ENCODE results near the gene ITPK1. TPM values are rescaled to one million over a fixed set of nuclear protein-coding genes. Genes with fewer than 3 reads are reported as not detected.

ITPK1 gene
- total and polyA plus RNA-seq, 10 of the 15 experiments (the other 5 are each of a cell fraction or from before 2014, with no cell fraction given): 1.3 to 73.2 (median 27.0) TPM

DNA sequence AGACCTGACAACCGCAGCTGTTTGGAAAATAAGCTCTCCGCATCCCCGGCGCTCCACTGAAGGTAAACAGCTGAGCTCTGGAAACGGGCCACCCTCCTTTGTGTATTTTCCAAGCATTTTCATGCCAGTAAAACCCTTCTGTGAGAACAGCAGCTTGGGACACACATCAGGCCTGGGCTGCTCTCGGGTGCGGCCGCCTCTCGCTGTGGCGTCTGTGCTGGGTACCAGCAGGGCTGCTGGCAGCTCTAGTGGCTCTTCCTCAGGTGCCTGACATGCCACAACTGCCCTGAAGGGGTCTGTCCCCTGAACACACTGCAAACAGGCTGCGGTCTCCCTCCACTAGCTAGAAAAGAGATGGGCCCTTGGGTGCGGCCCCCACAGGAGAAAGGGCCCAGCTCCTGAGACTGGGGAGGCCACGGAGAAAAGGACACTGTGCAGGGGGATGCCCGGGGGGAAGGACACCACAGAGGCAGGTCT, 96.3 kb downstream of the ITPK1 start:
- ATAC-seq (peak; percentile 40), DNase-seq (ENCODE audit: low read depth, low spot score) (no peak), FAIRE-seq (no peak)
- H3K9ac ChIP-seq (ENCODE audit: control insufficient read depth, insufficient read depth, low read length): no peak overlapping the region
- SMC1A ChIA-PET (ENCODE audit: uncharacterized antibody, unreplicated experiment): no interaction called here
- H3K4me3 ChIP-seq: no peak overlapping the region
- in situ Hi-C loops (cut with MboI): no loop called here
- H2AFZ ChIP-seq (ENCODE audit: control insufficient read depth, low read depth, low read length): no peak overlapping the region
- H3K27ac ChIP-seq (ENCODE audit: control insufficient read depth, insufficient read depth): no peak overlapping the region
- CTCF ChIA-PET: no interaction called here
- POLR2A ChIA-PET: no interaction called here
- no peaks in the 10 kb centered on the region for H4K20me1 ChIP-seq (ENCODE audit: control insufficient read depth, insufficient read depth)
- RAD21 ChIA-PET (ENCODE audit: unreplicated experiment): no interaction called here
- peaks cover 0 to 17% of the 10 kb centered on the region in 2 experiments; a peak in 2 of 4 replicates for H3K36me3 ChIP-seq (ENCODE audit: control insufficient read depth in 2 of 2, insufficient read depth in 2 of 2, low read length in 1 of 2)
- no TSS peak for BruUV-seq (replicated peaks)
- H3K27me3 ChIP-seq (replicated peaks in 1 of 2; ENCODE audit: control insufficient read depth in 2 of 2, insufficient read depth in 2 of 2, low read length in 1 of 2): no peaks in the 10 kb centered on the region
- intact Hi-C loops (cut with micrococcal nuclease; ENCODE audit: unreplicated experiment): no loop called here
- TF ChIP-seq FOXM1 (IDR thresholded peaks at IDR 0.05; ENCODE audit: low read depth, low read length) (no peak), SMAD1 (IDR thresholded peaks at IDR 0.05; ENCODE audit: low read depth, partially characterized antibody) (no peak), NBN (IDR thresholded peaks at IDR 0.05) (no peak), BACH1 (IDR thresholded peaks at IDR 0.05; ENCODE audit: borderline replicate concordance) (no peak), JUND (IDR thresholded peaks at IDR 0.05; ENCODE audit: low read depth, low read length) (no peak), HDGF (IDR thresholded peaks at IDR 0.05) (no peak), SUZ12 (IDR thresholded peaks at IDR 0.05; ENCODE audit: unreplicated experiment) (no peak)
- TF ChIP-seq, protein P1, sequence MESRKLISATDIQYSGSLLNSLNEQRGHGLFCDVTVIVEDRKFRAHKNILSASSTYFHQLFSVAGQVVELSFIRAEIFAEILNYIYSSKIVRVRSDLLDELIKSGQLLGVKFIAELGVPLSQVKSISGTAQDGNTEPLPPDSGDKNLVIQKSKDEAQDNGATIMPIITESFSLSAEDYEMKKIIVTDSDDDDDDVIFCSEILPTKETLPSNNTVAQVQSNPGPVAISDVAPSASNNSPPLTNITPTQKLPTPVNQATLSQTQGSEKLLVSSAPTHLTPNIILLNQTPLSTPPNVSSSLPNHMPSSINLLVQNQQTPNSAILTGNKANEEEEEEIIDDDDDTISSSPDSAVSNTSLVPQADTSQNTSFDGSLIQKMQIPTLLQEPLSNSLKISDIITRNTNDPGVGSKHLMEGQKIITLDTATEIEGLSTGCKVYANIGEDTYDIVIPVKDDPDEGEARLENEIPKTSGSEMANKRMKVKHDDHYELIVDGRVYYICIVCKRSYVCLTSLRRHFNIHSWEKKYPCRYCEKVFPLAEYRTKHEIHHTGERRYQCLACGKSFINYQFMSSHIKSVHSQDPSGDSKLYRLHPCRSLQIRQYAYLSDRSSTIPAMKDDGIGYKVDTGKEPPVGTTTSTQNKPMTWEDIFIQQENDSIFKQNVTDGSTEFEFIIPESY (IDR thresholded peaks at IDR 0.05): no peak
- H3K9me3 ChIP-seq (replicated peaks; ENCODE audit: control insufficient read depth, insufficient read depth, low read length): no peaks in the 10 kb centered on the region; the same call in 2 of the 3 replicates
- peaks cover 2% of the 10 kb centered on the region for H3K79me2 ChIP-seq (ENCODE audit: control insufficient read depth, insufficient read depth, low read length)
- 75% methylated on average over 14 of the region's 14 CpGs for WGBS (ENCODE audit: insufficient coverage, insufficient replicate concordance, low lambda C conversion rate, missing lambda C conversion rate)
- no peak overlapping the region for H3K4me2 ChIP-seq (ENCODE audit: control insufficient read depth, insufficient read depth)
- H3K4me1 ChIP-seq (ENCODE audit: control insufficient read depth, insufficient read depth, low read length): no peaks in the 10 kb centered on the region; the same call in 1 of the 2 replicates

Measured in GM12878 (cell line).